NCI-H460 (cell line): ENCODE results near the gene TXNDC16. TPM values are rescaled to one million over a fixed set of nuclear protein-coding genes. Genes with fewer than 3 reads are reported as not detected.

Source experiments
- DNase-seq: peaks from one replicate; pipeline ENCODE4 v3.0.0-alpha.2; 2016; ENCODE audit warnings: low read depth; ENCODE audit errors: extremely low read depth
- total RNA-seq: library from RNA; depleted of rRNA; stranded (reverse); fragments of >200 nt; shearing (Covaris generic); gene quantifications from 2 replicates; pipeline ENCODE4 v1.2.3, GENCODE V29; 2014

TXNDC16 gene
- total RNA-seq, 1 experiment from 2014 or later, result 3.4 TPM

DNA sequence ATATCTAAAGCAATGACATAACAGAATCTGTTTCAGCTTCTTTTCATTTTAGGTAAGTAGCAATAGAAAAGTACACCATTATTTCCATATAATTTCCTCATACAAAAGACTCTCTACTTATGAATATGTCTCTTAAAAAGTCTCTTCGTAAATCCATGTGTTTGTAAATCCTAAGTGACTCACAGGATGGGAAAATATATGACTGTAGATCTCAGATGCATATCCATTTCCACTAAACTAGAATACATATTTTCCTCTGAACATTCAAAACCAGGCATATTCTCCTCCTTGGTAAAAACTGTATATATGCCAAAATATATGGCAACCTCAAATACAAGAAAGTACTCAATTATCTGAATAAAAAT is 93.6 kb downstream of the TXNDC16 start:
- no peak for DNase-seq

DNA sequence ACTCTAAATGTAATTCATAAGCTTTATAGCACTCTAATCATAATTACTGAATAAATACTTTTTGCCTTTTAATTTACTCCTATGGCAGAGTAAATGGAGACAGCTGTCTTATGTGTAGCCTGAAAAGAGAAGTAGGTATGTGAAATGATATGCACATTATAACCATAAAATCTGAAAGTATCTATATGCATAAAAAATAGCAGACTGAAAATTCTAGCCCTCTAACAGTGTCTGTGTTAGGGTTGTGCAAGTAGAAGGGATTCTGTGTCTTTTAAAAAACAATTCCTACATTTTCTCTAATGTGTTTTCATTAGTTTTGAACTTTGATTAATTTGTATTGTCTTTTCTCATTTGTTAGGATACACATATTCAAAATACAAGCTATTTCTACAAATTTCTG is 94.9 kb downstream of the TXNDC16 start:
- DNase-seq, result no peak

DNA sequence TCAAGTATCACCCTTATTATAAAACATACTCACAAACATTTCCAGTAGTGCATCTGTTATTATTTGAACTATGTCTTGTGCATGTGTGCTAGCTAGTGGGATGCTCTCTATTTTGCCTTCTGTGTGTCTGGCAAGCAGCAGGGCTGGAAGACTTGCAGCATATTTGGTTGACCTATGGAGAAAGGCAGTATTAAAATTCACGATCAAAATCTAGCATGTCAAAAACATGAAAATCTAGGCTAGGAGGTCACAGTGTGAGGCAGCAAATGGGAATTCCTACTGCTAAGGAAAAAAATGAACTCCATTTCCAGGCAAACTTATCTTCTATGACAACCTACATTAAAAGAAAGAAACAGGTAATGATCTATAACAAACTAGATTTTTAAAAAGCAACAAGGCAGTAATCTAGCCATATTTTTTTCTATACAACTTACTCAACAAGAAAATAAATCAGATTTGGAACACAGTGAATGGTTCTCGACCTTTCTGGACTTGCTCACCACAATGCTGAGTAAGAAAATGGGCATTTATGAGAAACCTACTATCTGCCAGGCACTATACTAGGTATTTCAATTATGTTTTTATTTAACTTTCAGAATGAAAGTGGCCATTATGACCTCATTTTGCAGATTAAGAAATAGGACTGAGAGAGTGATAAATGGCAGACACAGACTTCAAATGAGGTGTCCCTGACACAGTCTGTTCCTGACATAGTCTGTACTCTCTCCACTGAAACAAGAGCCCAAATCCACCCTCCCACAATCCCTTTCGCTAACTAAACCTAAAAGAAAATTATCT is 96.8 kb downstream of the TXNDC16 start:
- DNase-seq, result no peak

DNA sequence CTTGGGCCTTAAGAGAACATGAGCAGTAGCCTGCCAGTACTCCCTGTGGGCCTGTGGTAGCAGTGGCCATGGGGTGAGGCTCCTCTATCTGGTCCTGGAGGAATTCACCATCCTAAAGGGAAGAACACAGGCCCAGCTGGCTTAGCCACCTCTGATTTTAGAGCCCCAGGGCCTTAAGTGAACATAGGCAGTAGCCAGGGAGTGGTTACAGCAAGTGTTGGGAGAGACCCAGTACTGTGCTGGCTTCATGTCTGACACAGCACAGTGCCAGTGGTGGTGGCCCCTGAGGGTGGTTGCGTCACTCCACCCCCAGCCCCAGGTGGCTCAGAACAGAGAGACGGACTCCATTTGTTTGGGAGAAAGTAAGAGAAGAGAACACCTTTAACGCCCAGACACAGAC is 105.1 kb downstream of the TXNDC16 start:
- no peak for DNase-seq

DNA sequence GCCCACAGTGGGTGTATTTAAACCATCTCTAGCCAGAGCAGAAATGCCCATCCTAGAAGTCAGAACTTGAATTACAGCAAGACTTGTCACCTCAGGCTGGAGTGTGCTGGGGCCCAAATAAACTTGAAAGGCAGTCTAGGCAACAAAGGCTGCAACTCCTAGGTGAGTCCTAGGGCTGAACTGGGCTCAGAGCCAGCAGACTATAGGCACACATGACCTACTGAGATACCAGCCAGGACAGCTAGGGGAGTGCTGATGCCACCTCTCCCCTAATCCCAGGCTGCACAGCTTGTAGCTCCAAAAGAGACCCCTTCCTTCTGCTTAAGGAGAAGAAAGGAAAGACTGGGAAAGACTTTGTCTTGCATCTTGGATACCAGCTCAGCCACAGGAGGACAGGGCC is 106.0 kb downstream of the TXNDC16 start:
- no peak for DNase-seq

DNA sequence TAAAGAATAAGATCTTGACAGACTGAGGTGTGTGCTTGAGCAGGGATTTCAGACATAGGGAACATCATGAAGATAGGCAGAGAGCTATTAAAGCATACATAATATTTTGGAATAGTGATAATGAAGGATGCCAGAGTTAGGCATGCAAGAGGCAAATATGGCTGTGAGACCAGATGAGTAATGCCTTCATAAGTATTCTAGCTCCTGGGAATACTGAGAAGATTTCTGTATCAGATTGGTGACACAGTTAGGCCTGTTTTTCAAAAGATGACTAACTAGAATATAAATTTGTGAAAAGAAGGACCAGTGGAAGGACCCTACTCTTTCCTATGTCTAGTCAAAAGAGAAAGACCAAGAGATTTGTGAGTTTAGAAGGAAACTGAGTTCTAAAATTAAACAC is 108.8 kb downstream of the TXNDC16 start:
- DNase-seq, result no peak

DNA sequence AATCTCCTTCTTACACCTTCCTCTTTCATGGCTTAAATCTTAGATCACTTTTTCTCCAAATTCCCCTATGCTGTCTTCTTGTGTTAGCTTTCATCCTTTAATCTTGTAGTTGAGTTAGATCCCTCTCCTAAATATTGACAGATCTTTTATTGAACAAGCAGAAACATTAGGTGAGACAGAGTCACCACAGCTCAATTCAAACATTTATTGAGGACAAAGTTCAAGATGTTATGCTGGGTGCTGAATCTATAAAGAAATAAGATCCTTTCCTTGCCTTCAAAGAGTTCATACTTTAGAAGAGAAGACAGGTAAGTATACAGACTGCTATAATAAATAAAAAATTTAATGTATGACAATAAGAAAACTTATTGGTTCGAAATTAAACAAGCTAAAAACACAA is 109.7 kb downstream of the TXNDC16 start:
- DNase-seq, result no peak

DNA sequence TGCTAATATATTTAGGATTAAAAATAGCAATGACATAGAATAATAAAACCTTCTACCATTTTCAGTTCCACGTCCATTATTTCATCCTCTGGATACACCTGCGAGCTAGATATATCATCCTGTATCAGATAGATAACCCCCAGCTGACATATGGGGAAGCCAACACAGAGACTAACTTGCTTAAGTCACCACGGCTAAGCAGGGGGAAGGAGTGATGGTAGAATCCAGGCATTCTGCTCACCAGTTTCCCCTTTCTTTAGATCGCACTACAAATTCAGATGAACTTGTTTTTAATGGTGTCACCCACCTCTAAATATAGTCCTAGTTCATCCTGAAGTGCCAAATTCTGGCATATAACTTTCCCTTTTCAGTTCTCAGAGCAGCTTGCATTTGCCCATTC is 110.1 kb downstream of the TXNDC16 start:
- DNase-seq, result no peak

DNA sequence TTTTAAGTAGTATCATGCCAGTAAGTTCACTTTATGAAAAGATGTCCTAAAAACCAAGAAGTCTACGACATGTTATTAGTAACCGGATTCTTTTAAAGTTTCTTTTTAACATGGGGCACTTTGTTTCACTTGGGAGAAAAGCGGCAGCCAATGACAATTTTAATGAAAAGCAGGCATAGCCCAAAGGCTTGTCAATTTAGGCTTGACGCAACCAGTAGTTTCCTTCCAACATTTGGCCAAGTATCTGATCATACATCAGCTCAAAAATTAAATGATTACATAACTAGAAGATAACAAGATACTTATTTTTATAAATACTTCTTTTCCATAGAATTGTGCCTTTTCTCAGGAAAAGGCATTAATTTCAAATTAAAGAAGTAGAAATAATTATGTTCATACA is 112.8 kb downstream of the TXNDC16 start:
- DNase-seq, result no peak

DNA sequence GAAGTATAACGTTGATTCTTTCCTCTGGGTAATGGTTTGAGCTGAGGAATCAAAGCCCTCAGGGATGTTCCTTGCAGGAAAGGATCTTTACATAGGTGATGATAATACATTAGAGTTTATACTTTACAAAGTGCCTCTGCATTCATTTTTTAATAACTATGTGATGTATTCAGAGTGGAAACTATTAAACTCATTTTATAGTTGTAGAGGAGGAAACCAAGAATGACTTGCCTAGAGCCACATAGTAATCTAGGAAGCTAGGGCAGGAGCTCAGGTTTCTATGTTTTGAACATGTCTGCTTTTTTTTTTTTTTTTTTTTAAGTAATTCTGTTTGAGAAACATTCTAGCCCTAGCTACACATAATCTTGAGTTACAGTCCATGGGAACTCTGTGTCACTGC is 117.3 kb downstream of the TXNDC16 start:
- no peak for DNase-seq

DNA sequence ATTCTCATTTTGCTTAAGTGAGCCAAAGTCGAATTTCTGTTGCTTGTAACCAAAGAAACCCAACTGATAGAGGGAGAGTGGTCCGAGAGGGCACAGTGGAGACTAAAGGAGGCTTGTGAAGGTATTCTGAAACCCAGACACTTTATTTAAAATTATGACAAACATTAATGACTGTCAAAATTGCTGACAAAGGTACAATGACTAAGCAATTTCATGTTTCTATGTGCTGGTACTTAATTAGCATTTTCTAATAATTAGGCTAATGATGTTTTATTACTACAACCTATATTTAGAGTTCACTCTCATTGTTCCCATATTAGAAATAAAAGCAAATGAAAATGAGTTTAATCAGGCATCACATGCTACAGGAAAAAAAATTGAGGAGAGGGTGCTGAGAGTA is 121.8 kb downstream of the TXNDC16 start:
- DNase-seq, result no peak

DNA sequence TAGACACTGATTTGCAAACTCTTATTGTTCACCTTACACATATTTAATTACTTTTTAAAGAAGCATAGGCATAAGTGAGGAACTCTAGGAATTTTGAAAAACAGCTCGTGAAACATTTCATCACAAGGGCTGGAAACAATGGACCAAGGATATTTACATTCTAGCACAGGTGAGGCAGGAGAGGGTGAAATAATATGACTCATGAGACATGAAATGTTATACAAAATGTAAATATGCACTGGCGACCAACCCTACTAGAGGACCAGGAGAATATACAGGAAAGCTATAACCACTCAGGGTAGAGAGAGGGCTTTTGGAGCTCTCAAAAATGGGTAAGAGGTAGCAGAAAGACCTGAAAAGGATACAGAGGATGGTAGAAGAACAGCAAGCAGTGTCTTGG is 122.9 kb downstream of the TXNDC16 start:
- no peak for DNase-seq

DNA sequence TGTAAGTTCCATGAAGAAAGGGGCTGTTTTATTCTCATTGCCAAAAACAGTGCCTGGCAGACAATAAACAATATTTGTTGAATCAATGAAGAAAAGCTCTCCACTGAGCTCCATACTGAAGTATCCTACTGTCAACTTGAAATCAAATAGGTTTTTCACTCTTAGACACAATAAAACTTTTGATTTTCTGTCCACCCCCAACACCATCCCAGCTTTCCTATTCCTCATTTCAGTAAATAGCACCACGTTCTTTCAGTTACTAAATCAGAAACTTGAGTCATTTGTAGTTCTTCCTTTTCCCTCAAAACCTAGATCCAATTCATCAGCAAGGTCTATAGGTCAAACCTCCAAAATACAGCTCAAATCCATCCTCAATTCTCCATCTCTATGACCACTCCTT is 124.8 kb downstream of the TXNDC16 start:
- DNase-seq, result no peak

DNA sequence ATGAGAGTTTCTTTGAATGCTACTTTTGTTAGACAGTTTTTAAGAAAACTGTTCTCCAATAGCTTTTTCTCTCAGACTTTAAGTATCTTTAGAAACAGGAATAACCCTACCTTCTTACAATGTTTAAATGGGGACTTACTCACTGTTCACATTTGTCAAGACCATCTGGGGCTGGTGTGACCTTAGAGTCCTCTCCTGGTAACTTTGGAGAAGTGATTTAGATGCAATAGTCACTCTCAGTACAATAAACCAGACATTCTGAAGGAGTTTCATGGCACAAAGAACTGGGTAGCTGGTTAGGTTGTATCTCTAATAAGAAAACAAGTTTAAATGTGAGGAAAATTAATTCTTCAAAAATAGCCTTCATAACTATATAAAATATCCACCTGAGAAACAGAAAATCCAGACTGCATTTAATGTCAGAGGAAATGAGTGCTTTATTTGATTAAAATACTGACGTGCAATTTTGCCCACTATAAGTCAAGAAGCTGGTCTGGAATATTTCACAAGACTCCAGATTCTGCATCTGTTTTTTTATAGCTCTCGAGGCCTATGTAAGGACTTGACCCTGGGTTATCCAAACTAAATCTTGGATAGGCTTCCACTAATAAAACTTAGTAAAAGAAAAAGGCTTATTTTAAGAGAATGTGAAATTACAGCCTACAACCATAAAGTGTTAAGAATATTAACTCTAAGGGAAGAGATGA is 129.5 kb downstream of the TXNDC16 start:
- no peak for DNase-seq

DNA sequence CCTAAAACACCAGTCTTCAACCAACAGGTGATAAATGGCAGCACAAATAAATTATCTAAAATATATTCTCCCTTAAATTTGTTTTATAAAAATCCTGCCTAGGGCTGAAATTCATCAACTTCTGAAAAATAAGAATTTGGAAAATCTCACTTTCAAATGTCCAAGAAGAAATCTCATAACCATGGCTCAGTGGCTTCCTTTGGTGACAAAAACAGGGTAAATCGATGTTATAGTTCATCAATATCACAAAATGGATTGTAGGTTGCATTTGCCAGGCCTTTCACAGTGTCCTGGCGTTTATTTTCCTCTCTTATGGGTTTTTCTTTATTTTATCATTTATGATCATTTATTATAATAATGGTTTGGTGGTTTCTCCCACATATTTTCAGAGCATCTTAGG is 135.2 kb downstream of the TXNDC16 start:
- DNase-seq, result no peak

DNA sequence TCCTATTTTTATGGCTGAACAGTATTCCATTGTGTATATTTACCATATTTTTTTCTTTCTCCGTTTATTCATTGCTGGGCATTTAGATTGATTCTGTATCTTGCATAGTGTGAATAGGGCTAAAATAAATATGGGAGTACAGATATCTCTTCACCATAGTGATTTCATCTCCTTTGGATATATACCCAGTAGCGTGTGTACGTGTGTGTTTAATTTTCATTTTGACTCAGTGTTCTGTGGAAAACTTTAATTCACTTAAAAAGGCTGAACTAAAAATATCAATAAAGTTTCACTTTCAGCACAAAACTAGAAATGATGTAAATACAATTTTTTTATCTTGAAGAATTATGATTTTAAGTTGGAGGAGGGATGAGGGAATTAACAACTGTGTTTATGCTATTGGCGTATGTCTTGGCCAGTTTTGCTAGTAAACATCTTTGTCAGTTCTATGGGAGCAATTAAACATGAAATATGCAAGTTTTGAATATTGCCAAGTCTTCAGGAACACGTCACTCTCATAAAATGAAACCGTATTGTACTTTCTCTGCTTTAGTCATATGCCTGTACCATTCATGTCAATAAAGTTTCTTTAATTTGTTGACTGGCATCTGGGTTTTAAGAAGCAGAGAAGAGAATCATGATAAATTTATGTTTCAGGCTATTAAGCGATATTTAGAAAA is 138.4 kb downstream of the TXNDC16 start:
- DNase-seq, result no peak

DNA sequence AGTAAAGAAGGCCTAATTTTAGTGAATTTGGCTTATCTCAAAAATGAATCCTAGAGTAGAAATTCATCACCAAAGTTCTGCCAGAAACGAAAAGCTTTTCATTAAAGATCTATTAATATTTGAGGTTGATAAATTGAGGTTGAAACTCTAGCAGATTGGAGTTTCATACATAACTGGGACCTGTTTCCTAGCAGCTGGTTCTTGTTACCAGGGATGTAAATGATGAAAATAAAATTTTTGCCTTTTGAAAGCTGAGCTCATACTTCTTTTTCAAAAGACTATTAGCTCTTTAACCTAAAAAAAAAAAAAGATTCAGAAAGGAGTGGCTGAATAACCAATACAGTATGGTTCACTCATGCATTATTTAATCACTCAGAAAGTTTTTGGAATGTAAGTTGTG is 139.9 kb downstream of the TXNDC16 start:
- DNase-seq, result no peak

DNA sequence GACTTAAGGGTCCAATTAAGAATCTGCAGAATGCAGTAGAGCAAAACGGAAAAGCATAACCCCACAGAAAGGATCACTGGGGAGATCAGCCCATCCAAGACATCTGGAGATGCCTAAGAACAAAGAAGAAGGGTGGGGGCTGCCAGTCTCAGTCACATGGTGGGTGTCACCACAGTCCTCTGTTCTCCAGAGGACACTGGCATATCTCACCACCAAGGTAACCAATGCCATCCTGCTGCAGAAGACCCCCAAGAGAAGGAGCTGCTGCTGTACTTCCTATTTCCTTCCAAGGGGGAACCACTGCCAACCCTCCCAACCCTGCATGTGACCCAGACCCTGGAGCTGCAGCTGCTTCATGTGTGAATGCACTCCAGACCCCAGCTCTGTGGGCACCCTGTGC is 147.0 kb downstream of the TXNDC16 start:
- DNase-seq, result no peak

DNA sequence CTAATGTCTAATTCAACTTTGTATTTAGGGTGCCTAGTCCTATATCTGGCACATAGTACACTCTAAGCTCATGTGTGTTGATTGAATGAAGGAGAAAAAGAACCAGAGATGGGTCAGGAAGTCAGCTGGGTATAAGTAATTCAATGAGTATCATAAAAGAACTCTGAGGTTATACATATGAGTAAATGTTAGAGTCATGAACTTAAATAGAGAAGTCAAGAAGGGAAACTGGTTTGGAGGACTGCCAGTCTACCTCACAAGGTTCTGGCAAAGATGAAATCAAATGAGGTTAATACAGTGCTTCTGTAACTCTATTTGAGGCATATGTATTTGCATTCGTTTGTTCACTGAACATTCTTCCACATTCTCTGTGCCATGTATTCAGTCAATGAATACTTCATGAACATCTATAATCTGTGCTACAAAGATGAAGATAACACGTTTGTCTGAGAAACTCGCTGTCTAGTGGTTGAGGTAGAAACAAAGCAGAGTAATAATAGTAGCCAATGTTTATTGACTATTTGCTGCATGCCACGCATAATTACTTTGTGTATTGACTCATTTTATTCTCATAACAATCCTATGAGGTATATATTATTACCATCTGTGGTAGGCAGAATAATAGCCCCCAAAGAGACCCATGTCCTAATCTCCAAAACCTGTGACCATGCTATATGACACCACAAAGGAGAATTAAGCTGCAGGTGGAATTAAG is 149.3 kb downstream of the TXNDC16 start:
- no peak for DNase-seq

DNA sequence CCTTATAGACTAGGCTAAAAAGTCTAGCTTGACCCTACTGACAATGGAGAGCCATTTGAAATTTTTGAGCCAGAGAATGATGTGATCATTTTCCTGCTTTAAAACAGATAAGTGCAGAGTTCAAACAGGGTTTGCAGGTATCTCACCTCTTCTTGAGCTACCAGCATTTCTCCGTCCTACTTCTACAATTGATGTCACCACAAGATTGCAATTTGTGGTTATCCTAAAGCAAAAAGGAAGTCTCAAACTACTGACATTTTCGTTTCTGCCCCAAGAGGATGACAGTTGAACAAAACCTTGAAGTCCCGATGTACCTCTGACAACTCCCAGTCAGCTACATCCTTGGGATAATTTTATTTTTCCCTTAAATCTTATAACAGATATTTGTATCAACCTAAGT is 151.5 kb downstream of the TXNDC16 start:
- DNase-seq, result no peak

DNA sequence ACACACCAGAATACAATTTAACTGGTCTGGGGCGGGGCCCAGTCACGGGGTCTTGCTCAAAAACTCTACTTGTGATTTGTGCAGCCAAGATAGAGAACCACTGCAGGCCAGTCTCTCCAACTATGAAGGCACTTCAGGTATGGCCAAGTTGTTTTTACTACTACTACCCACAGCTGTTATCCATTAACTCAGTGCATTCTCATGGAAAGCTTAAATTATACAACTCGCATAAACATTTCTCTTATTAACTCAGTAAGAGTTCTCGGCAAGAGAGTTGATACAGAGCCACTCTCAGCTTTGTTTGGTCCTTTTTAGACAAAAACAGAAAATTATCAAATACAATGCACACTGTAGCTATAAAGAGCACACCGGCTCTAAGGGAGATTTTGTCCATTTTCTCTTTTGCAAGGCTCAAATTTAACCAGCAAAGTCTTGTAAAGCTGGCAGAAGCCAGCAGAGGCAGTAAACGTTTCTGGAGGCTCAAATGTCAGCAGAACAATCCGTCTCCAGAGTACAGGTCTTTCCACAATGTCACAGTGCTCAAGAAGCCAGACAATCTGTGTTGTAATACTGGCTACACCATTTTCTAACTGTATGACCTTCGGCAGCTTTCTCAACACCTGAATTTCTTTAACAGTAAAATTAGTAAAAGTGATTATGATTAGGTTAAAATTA is 152.2 kb downstream of the TXNDC16 start:
- DNase-seq, result no peak
